ENCODE results near the gene DGKB.

- TF ChIP-seq CTCF (IDR thresholded peaks at IDR 0.05) (no peak), EP300 (IDR thresholded peaks at IDR 0.05) (no peak)
These were observed 95.7 kb downstream of the DGKB start for GRCh38 chr7:14806891-14807290.
